ENCODE results near the gene RNF144A. TPM values are rescaled to one million over a fixed set of nuclear protein-coding genes. Genes with fewer than 3 reads are reported as not detected.

RNF144A gene
- total RNA-seq, 1 experiment from 2014 or later: 10.6 TPM

DNA sequence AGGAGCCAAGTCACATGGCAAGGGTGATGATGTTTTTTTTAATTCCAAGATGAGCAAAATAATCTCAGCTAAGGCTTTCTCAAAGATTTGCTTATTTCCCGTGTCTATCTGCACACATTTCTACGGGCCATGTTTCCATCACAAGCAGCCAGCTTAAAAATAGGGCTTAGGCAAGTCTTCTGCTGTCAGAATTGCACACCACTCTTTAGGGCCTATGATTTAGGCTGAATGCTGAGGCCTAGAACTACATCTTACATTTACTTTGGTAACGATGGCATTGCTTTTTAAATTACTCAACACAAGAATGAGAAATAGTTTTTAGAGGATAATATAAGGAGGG is 144.2 kb downstream of the RNF144A start:
- no peaks in the 10 kb centered on the region for H4K20me1 ChIP-seq (ENCODE audit: control insufficient read depth, insufficient read depth, insufficient read length)
- no peak overlapping the region for H4K5ac ChIP-seq (ENCODE audit: insufficient read length, low read depth, low read length)
- no peak for DNase-seq
- H3K14ac ChIP-seq (ENCODE audit: insufficient read depth, low read length): no peak overlapping the region
- no peak overlapping the region for H3K27ac ChIP-seq (ENCODE audit: insufficient read length, low read depth, low read length)
- no peak overlapping the region for H2BK120ac ChIP-seq (ENCODE audit: low read depth, low read length, poor library complexity, severe bottlenecking)
- peaks cover 2% of the 10 kb centered on the region; the same call in 1 of the 2 replicates for H3K4me1 ChIP-seq (ENCODE audit: insufficient read depth, low read length)
- H4K8ac ChIP-seq (replicated peaks; ENCODE audit: insufficient read length, low read depth, low read length): no peak overlapping the region
- H2AK5ac ChIP-seq (ENCODE audit: insufficient read length, low read length): no peak overlapping the region
- no peaks in the 10 kb centered on the region for H3K9me3 ChIP-seq (ENCODE audit: control insufficient read depth, low read depth, low read length)
- Mint-ChIP-seq H3K36me3 (ENCODE audit: insufficient read depth in 1 of 3, low read depth in 3 of 3) (peaks cover 2 to 24% (median 12%) of the 10 kb centered on the region in 3 experiments), H3K9me3 (peaks cover 13 to 19% of the 10 kb centered on the region in 2 experiments), H3K4me3 (no peak overlapping the region), H3K4me1 (peaks cover 12% of the 10 kb centered on the region in 2 experiments), H3K27me3 (ENCODE audit: low read depth) (no peaks in the 10 kb centered on the region; the same call in 1 of the 2 replicates), H3K27ac (no peak overlapping the region)
- H4K91ac ChIP-seq (ENCODE audit: insufficient read length, low read depth, low read length): no peak overlapping the region
- no peak overlapping the region for H2BK5ac ChIP-seq (ENCODE audit: insufficient read length, low read length)
- no peak overlapping the region for H2BK20ac ChIP-seq (ENCODE audit: low read depth, low read length, poor library complexity, severe bottlenecking)
- TF ChIP-seq CTCF (conservative IDR thresholded peaks at IDR 0.05): no peak
- no peak overlapping the region for H2BK12ac ChIP-seq (ENCODE audit: insufficient read length, low read depth, low read length)
- no peaks in the 10 kb centered on the region for H3K79me2 ChIP-seq (ENCODE audit: insufficient read depth, low read length)
- no peaks in the 10 kb centered on the region for H3K79me1 ChIP-seq (ENCODE audit: insufficient read depth, low read depth, low read length, poor library complexity, severe bottlenecking)
- H2AFZ ChIP-seq (ENCODE audit: low read length): no peak overlapping the region
- H3K18ac ChIP-seq (ENCODE audit: insufficient read length, low read depth, low read length): no peak overlapping the region
- H2BK15ac ChIP-seq (ENCODE audit: low read depth, low read length): no peak overlapping the region
- H3K23ac ChIP-seq (ENCODE audit: insufficient read length, low read depth, low read length): no peak overlapping the region
- H3K23me2 ChIP-seq (ENCODE audit: insufficient read length, low read depth, low read length, poor library complexity, severe bottlenecking): no peaks in the 10 kb centered on the region
- WGBS (ENCODE audit: extremely low coverage, insufficient read length, low lambda C conversion rate): no CpG with 5 or more reads among the region's 3 CpGs
- no peak overlapping the region for H3T11ph ChIP-seq (ENCODE audit: low read length)
- H3K4me2 ChIP-seq (ENCODE audit: insufficient read depth, insufficient read length, low read length): no peak overlapping the region
- H3K4ac ChIP-seq (ENCODE audit: low read depth, low read length): no peak overlapping the region
- no peaks in the 10 kb centered on the region for H3K27me3 ChIP-seq (ENCODE audit: insufficient read depth, low read length)
- no peak overlapping the region for H3K9ac ChIP-seq (ENCODE audit: extremely low read depth, insufficient read length, low read length)
- H3K56ac ChIP-seq (ENCODE audit: insufficient read length, low read depth, low read length): no peak overlapping the region

All from H9 (cell line).